K562 (cell line): ENCODE data around the gene BRMS1. TPM values are rescaled to one million over a fixed set of nuclear protein-coding genes. Genes with fewer than 3 reads are reported as not detected.
A peak's percentile ranks its signal among the peaks of the same experiment; 100 is the strongest.

Experiments used
- ATAC-seq: fragments of 200-7000 bp; cut with Tn5 transposase; 3 replicates; pipeline ENCODE4 v1.9.1; 2020; ENCODE audit warnings: moderate library complexity
- BruUV-seq: library from RNA; stranded (reverse); fragments of 400-500 nt; replicated peaks from 2 replicates; lab custom pipeline; 2021; lab: Mats Ljungman, UMichigan
- CTCF ChIA-PET: fragments of 300-600 bp; formaldehyde crosslinking; extraction: SDS; loops from one replicate; lab custom pipeline; 2021; ENCODE audit warnings: low intra/inter-chr PET ratio; lab: Yijun Ruan, JAX
- POLR2A ChIA-PET: fragments of 300-600, 350-650 bp; sonication (Branson Sonifier 250); formaldehyde crosslinking; extraction: SDS; loops from one replicate; lab custom pipeline; 2021; ENCODE audit warnings: antibody characterized with exemption, inconsistent platforms; lab: Yijun Ruan, JAX
- DNase-seq, 4 experiments: peaks; one replicate each; pipeline versions ENCODE4 v3.0.0 to v3.0.0-alpha.2; 2011 to 2018; ENCODE audit warnings: low spot score in 3 of 4, mixed read lengths in 3 of 4; ENCODE audit errors: extremely low read depth in 1 of 4
- FAIRE-seq: peaks from 2 replicates; lab custom pipeline; 2011; peaks lifted over from hg19 to GRCh38; lab: Jason Lieb, UNC
- H2AFZ ChIP-seq: 2 replicates; pipeline ENCODE4 v1.6.0; 2011; ENCODE audit warnings: low read depth, low read length, control low read depth, inconsistent platforms
- H3K27ac ChIP-seq: fragments of 200-600 bp; 3 replicates; pipeline ENCODE4 v1.8.0; 2011; ENCODE audit warnings: low read depth, mild to moderate bottlenecking, control low read depth, inconsistent platforms, low read length, moderate library complexity, mixed read lengths; ENCODE audit errors: extremely low read depth
- H3K27me3 ChIP-seq, 2 experiments: fragments of 300-600 bp in 1 of 2; 2 replicates in 1 of 2; 3 replicates in 1 of 2; pipeline versions ENCODE4 v1.6.0 to v1.8.0; 2011; ENCODE audit warnings: inconsistent platforms in 2 of 2, low read length in 2 of 2, mild to moderate bottlenecking in 1 of 2, mixed read lengths in 1 of 2, moderate library complexity in 1 of 2; ENCODE audit not compliant: control insufficient read depth in 2 of 2, insufficient read depth in 2 of 2
- H3K36me3 ChIP-seq: fragments of 300-600 bp; 3 replicates; pipeline ENCODE4 v1.8.0; 2011; ENCODE audit warnings: mild to moderate bottlenecking, low read length, inconsistent platforms; ENCODE audit not compliant: control insufficient read depth, insufficient read depth
- H3K4me1 ChIP-seq, 2 experiments: fragments of 200-600 bp in 1 of 2; replicated peaks in 1 of 2; 2 replicates in 1 of 2; 3 replicates in 1 of 2; pipeline versions ENCODE4 v1.5.1 to v1.8.0; 2011; ENCODE audit warnings: inconsistent platforms in 2 of 2, low read length in 2 of 2, mild to moderate bottlenecking in 1 of 2, mixed read lengths in 1 of 2, moderate library complexity in 1 of 2; ENCODE audit not compliant: control insufficient read depth in 2 of 2, insufficient read depth in 2 of 2
- H3K4me2 ChIP-seq: 2 replicates; pipeline ENCODE4 v1.6.1; 2011; ENCODE audit warnings: low read length, control low read depth, inconsistent platforms, mixed read lengths; ENCODE audit not compliant: insufficient read depth
- H3K4me3 ChIP-seq: fragments of 200-600 bp; sonication (generic), shearing (Covaris generic); 2 replicates; pipeline ENCODE4 v1.5.1; 2016; ENCODE audit warnings: control low read depth, inconsistent platforms
- H3K79me2 ChIP-seq: fragments of 200-600 bp; 3 replicates; pipeline ENCODE4 v1.8.0; 2011; ENCODE audit warnings: low read length, inconsistent platforms; ENCODE audit not compliant: control insufficient read depth, insufficient read depth
- H3K9ac ChIP-seq, 2 experiments: 2 replicates each; pipeline versions ENCODE4 v1.6.0 to v1.6.1; 2011; ENCODE audit warnings: low read depth in 2 of 2, low read length in 2 of 2, control low read depth in 1 of 2, inconsistent platforms in 1 of 2, mild to moderate bottlenecking in 1 of 2, mixed read lengths in 1 of 2; ENCODE audit not compliant: insufficient read depth in 1 of 2
- H3K9me1 ChIP-seq: one replicate; pipeline ENCODE4 v1.6.0; 2011; ENCODE audit warnings: inconsistent platforms, mild to moderate bottlenecking, low read length, moderate library complexity; ENCODE audit not compliant: control insufficient read depth, insufficient read depth
- H3K9me3 ChIP-seq: replicated peaks from 2 replicates; pipeline ENCODE4 v1.5.1; 2011; ENCODE audit warnings: low read depth, low read length, inconsistent platforms; ENCODE audit not compliant: control insufficient read depth, insufficient read depth
- H4K20me1 ChIP-seq: replicated peaks from 2 replicates; pipeline ENCODE4 v1.6.1; 2011; ENCODE audit warnings: low read length, inconsistent platforms, mixed read lengths; ENCODE audit not compliant: control insufficient read depth, insufficient read depth
- C11orf30 ChIP-seq: fragments of 450-650 bp; IDR thresholded peaks from 2 replicates; pipeline ENCODE4 v1.6.1; 2016; ENCODE audit warnings: low read depth, mild to moderate bottlenecking
- CBX1 ChIP-seq: sonication (generic); IDR thresholded peaks from 2 replicates; pipeline ENCODE4 v1.6.1; 2016; ENCODE audit warnings: antibody characterized with exemption, low read depth, mild to moderate bottlenecking
- CHCHD3 ChIP-seq: fragments of 250-450 bp; sonication (Bioruptor Pico); IDR thresholded peaks from 2 replicates; pipeline ENCODE4 v2.1.2; 2022; ENCODE audit warnings: mild to moderate bottlenecking
- ETV1 ChIP-seq: fragments of 450-650 bp; conservative IDR thresholded peaks from 2 replicates; pipeline ENCODE4 v1.6.1; 2016; ENCODE audit warnings: missing genetic modification characterization, control low read depth, low read depth, missing compliant biosample characterization
- ILK ChIP-seq: fragments of 450-650 bp; IDR thresholded peaks from 2 replicates; pipeline ENCODE4 v1.6.1; 2016; ENCODE audit warnings: missing genetic modification characterization, low read depth, mild to moderate bottlenecking, missing compliant biosample characterization, moderate library complexity, borderline replicate concordance
- NFIX ChIP-seq: fragments of 250-450 bp; sonication (Bioruptor Pico); IDR thresholded peaks from 2 replicates; pipeline ENCODE4 v1.4.0; 2020; ENCODE audit warnings: low read depth, mild to moderate bottlenecking, moderate library complexity
- SMARCB1 ChIP-seq: IDR thresholded peaks from 2 replicates; pipeline ENCODE4 v1.6.1; 2011; ENCODE audit warnings: improper control_type of control experiment, low read depth; ENCODE audit not compliant: insufficient read length
- SP2 ChIP-seq: IDR thresholded peaks from 2 replicates; pipeline ENCODE4 v1.6.1; 2011; ENCODE audit warnings: mild to moderate bottlenecking, low read depth, low read length, moderate library complexity; ENCODE audit not compliant: poor library complexity, severe bottlenecking; ENCODE audit errors: extremely low read depth
- STAT5A ChIP-seq: IDR thresholded peaks from 2 replicates; pipeline ENCODE4 v1.6.1; 2012; ENCODE audit warnings: low read length, inconsistent platforms, borderline replicate concordance
- ZNF253 ChIP-seq: fragments of 250-450 bp; sonication (Bioruptor Pico); conservative IDR thresholded peaks from 2 replicates; pipeline ENCODE4 v1.6.1; 2021; ENCODE audit warnings: mild to moderate bottlenecking
- ZNF280A ChIP-seq: fragments of 450-650 bp; IDR thresholded peaks from 2 replicates; pipeline ENCODE4 v1.6.1; 2018; ENCODE audit warnings: mild to moderate bottlenecking, low read depth; ENCODE audit not compliant: partially characterized antibody
- WGBS: fragments of 100-300 bp; shearing (Covaris generic); methylation state at CpG from one replicate; pipeline ENCODE4 v1.1.6; 2016; ENCODE audit warnings: low coverage, mixed read lengths; ENCODE audit not compliant: insufficient coverage; ENCODE audit errors: missing lambda C conversion rate; 5-methylcytosine and 5-hydroxymethylcytosine counted together
- in situ Hi-C: fragments of 300-500 bp; cut with MboI; formaldehyde crosslinking; loops from 4 replicates; pipeline ENCODE4 v1.15.0; 2018; ENCODE audit warnings: inconsistent platforms, mixed read lengths
- intact Hi-C: fragments of 100-400 bp; cut with micrococcal nuclease; formaldehyde crosslinking; loops from 2 replicates; pipeline ENCODE4 v1.14.2; 2022
- polyA plus RNA-seq, 8 experiments: library from polyadenylated mRNA; depleted of rRNA in 4 of 8; stranded (reverse) in 5 of 8; unstranded in 3 of 8; fragments of >200 nt; fragmentation: Nextera tagmentation in 2 of 8; fragmentation: Illumina TruSeq in 1 of 8; extraction: Ambion mirVana in 2 of 8; extraction: Trizol in 1 of 8; gene quantifications; 2 replicates each; pipeline versions ENCODE4 v1.2.1 to v1.2.3, GENCODE V29; 2011 to 2014; ENCODE audit warnings: inconsistent platforms in 1 of 8, missing spikeins in 1 of 8
- total RNA-seq, 7 experiments: library from RNA; depleted of rRNA in 6 of 7; stranded (reverse); fragments of >200 nt in 6 of 7; fragmentation: Illumina TruSeq in 2 of 7; extraction: Trizol in 2 of 7; gene quantifications; 2 replicates each; pipeline versions ENCODE4 v1.2.1 to v1.2.3, GENCODE V29; 2011 to 2021; ENCODE audit warnings: low replicate concordance in 1 of 7
- TF ChIP-seq, protein P1 (sequence below): fragments of 450-650 bp; IDR thresholded peaks from 2 replicates; pipeline ENCODE4 v1.6.1; 2017; ENCODE audit warnings: antibody characterized with exemption, mild to moderate bottlenecking

BRMS1 gene
- total and polyA plus RNA-seq, 9 of the 15 experiments (the other 6 are each of a cell fraction or from before 2014, with no cell fraction given): 2.2 to 78.8 (median 33.4) TPM

GRCh38 chr11:66327171-66328030, 17.5 kb downstream of the BRMS1 start:
- peaks cover 20 to 66% of the 10 kb centered on the region in 2 experiments; a peak in 4 of 5 replicates for H3K4me1 ChIP-seq
- H3K9me3 ChIP-seq: no peaks in the 10 kb centered on the region
- peak in 1 of 4 experiments; percentile 16 for DNase-seq
- POLR2A ChIA-PET: interaction anchor here (0.6 to 0.7 kb wide), 3 partner anchors 9 to 109 kb away, joined by 3 read pairs; partner anchors contain the start of gene RIN1
- peak overlapping the region; percentile 100 for H2AFZ ChIP-seq
- in situ Hi-C loops: loop anchor here (5.0 kb wide), 1 partner anchor 110 kb away; no protein-coding TSS in a partner anchor
- H3K9ac ChIP-seq: peak overlapping the region in 1 of 2 experiments; percentile 67; a peak in 2 of 4 replicates
- H3K4me2 ChIP-seq: no peak overlapping the region
- intact Hi-C loops: loop anchor here (1.0 to 2.0 kb wide), 2 partner anchors 15 to 105 kb away; no protein-coding TSS in a partner anchor
- FAIRE-seq: peak; percentile 81
- H4K20me1 ChIP-seq: no peaks in the 10 kb centered on the region
- H3K36me3 ChIP-seq: no peaks in the 10 kb centered on the region
- BruUV-seq: no TSS peak
- CTCF ChIA-PET: interaction anchor here (1.2 to 3.1 kb wide), 3 partner anchors 16 to 105 kb away, joined by 5 to 37 read pairs (median 16); no protein-coding TSS in a partner anchor
- no peak overlapping the region; the same call in 2 of the 3 replicates for H3K27ac ChIP-seq
- H3K79me2 ChIP-seq: no peaks in the 10 kb centered on the region
- peaks cover 4% of the 10 kb centered on the region for H3K9me1 ChIP-seq
- H3K27me3 ChIP-seq: no peaks in the 10 kb centered on the region
- no peak for ATAC-seq
- H3K4me3 ChIP-seq: no peak overlapping the region
- 73% methylated on average over 6 of the region's 10 CpGs for WGBS
- TF ChIP-seq NFIX (CRISPR knock-in tag) (no peak), ETV1 (no peak), STAT5A (no peak), ILK (tag) (no peak), SP2 (no peak), SMARCB1 (no peak), CBX1 (no peak), CHCHD3 (CRISPR knock-in tag) (no peak), ZNF253 (CRISPR knock-in tag) (no peak), ZNF280A (no peak), C11orf30 (no peak)
- TF ChIP-seq, protein P1, sequence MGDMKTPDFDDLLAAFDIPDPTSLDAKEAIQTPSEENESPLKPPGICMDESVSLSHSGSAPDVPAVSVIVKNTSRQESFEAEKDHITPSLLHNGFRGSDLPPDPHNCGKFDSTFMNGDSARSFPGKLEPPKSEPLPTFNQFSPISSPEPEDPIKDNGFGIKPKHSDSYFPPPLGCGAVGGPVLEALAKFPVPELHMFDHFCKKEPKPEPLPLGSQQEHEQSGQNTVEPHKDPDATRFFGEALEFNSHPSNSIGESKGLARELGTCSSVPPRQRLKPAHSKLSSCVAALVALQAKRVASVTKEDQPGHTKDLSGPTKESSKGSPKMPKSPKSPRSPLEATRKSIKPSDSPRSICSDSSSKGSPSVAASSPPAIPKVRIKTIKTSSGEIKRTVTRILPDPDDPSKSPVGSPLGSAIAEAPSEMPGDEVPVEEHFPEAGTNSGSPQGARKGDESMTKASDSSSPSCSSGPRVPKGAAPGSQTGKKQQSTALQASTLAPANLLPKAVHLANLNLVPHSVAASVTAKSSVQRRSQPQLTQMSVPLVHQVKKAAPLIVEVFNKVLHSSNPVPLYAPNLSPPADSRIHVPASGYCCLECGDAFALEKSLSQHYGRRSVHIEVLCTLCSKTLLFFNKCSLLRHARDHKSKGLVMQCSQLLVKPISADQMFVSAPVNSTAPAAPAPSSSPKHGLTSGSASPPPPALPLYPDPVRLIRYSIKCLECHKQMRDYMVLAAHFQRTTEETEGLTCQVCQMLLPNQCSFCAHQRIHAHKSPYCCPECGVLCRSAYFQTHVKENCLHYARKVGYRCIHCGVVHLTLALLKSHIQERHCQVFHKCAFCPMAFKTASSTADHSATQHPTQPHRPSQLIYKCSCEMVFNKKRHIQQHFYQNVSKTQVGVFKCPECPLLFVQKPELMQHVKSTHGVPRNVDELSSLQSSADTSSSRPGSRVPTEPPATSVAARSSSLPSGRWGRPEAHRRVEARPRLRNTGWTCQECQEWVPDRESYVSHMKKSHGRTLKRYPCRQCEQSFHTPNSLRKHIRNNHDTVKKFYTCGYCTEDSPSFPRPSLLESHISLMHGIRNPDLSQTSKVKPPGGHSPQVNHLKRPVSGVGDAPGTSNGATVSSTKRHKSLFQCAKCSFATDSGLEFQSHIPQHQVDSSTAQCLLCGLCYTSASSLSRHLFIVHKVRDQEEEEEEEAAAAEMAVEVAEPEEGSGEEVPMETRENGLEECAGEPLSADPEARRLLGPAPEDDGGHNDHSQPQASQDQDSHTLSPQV: no peak
